ENCODE results near the gene GNAZ. TPM values are rescaled to one million over a fixed set of nuclear protein-coding genes. Genes with fewer than 3 reads are reported as not detected.
"Not testable (repeated sequence)": the region's sequence is repeated elsewhere in the genome, so short reads cannot be mapped to it uniquely, and the experiment has no call there.

GNAZ gene
- 3.0 TPM for total RNA-seq
- 1 to 10 TPM; 3.0 to 4.8 (median 3.8) TPM for polyA plus RNA-seq (ENCODE audit: insufficient read depth in 1 of 8, insufficient read length in 8 of 8, low replicate concordance in 1 of 8)
- long read RNA-seq, donor 1: 0 reads
- long read RNA-seq, donor 2, partial matches to known transcripts: 0 of 1 reads
- long read RNA-seq, donor 2, other reads (novel, unspliced or antisense): 0 of 1 reads
- long read RNA-seq, donor 3, partial matches to known transcripts: 0 of 1 reads
- long read RNA-seq, donor 3, other reads (novel, unspliced or antisense): 0 of 1 reads
- long read RNA-seq, donor 4, partial matches to known transcripts: 0 of 1 reads
- long read RNA-seq, donor 4, other reads (novel, unspliced or antisense): 0 of 1 reads
- long read RNA-seq, donor 5: 0 reads
- long read RNA-seq, donor 6, partial matches to known transcripts: 0 of 2 reads
- long read RNA-seq, donor 6, other reads (novel, unspliced or antisense): 0 of 2 reads
- long read RNA-seq, donor 7, partial matches to known transcripts: 0 of 4 reads
- long read RNA-seq, donor 7, other reads (novel, unspliced or antisense): 0 of 4 reads
- long read RNA-seq, donor 8: 0 reads
- long read RNA-seq, donor 9, partial matches to known transcripts: 0 of 1 reads
- long read RNA-seq, donor 9, other reads (novel, unspliced or antisense): 0 of 1 reads
- long read RNA-seq, donor 10: 0 reads
- long read RNA-seq, donor 11, partial matches to known transcripts: 0 of 2 reads
- long read RNA-seq, donor 11, other reads (novel, unspliced or antisense): 0 of 2 reads

- H3K27me3 ChIP-seq (ENCODE audit: control insufficient read depth, insufficient read depth, low read length): peaks cover 50% of the 10 kb centered on the region
- peaks cover 20% of the 10 kb centered on the region for H3K4me1 ChIP-seq (ENCODE audit: control insufficient read depth, insufficient read depth, low read length)
- under 1% methylated on average over 85 of the region's 87 CpGs for WGBS (ENCODE audit: insufficient coverage)
- peak within 1 kb of the TSS; percentile 52 for H3K4me3 ChIP-seq (ENCODE audit: low read length)
- no peaks in the 10 kb centered on the region for H3K9me3 ChIP-seq (replicated peaks; ENCODE audit: control insufficient read depth, low read depth, low read length)
- DNase-seq: no peak
- no peak within 1 kb of the TSS for H3K27ac ChIP-seq (ENCODE audit: low read length)
- H3K36me3 ChIP-seq (ENCODE audit: control insufficient read depth, insufficient read depth, low read length): no peaks in the 10 kb centered on the region
Measured at GRCh38 chr22:23070418-23071229, at the start of gene GNAZ. TSS of gene GNAZ (plus strand) at chr22:23070519. CDS start at chr22:23095696, 25,177 bp downstream.

DNA sequence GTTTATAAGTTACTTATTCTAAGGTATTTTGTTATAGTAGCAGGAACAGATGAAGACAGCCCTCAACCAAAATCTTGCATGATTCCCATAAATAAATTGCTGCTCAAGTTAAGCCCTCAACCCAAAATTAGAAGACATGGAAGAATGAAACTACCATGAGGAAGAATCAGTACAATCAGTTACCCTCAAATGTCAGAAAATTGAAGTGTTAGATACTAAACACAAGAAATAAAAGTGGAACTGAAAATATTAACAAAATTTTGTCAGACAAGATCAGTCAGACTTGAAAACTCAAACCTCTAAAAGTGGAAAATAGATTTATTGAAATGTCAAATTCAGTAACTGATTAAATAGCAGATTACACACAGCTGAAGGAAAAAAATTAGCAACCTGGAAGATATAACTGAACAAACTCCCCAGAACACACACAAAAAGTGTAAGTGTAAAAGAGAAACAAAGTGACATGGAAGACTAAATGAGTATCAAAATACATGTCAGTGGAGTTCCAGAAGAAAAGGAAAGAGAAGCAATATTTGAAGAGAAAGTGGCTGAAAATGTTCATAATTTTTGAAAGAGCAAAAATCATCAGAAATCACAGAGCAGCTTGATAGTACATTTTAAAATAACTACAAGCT, 49.5 kb upstream of the GNAZ start:
- no peak overlapping the region for H3K4me3 ChIP-seq (ENCODE audit: low read length)
- no peaks in the 10 kb centered on the region for H3K9me3 ChIP-seq (replicated peaks; ENCODE audit: control insufficient read depth, low read depth, low read length)
- H3K4me1 ChIP-seq (ENCODE audit: control insufficient read depth, insufficient read depth, low read length): no peaks in the 10 kb centered on the region
- H3K27me3 ChIP-seq (ENCODE audit: control insufficient read depth, insufficient read depth, low read length): no peaks in the 10 kb centered on the region
- no peak for DNase-seq
- no peaks in the 10 kb centered on the region for H3K36me3 ChIP-seq (ENCODE audit: control insufficient read depth, insufficient read depth, low read length)
- H3K27ac ChIP-seq (ENCODE audit: low read length): no peak overlapping the region

- WGBS (ENCODE audit: insufficient coverage): no CpG with 5 or more reads among the region's 3 CpGs
- H3K4me3 ChIP-seq (ENCODE audit: low read length); H3K4me1 ChIP-seq (ENCODE audit: control insufficient read depth, insufficient read depth, low read length); H3K36me3 ChIP-seq (ENCODE audit: control insufficient read depth, insufficient read depth, low read length); H3K27ac ChIP-seq (ENCODE audit: low read length); H3K27me3 ChIP-seq (ENCODE audit: control insufficient read depth, insufficient read depth, low read length); DNase-seq; H3K9me3 ChIP-seq (replicated peaks; ENCODE audit: control insufficient read depth, low read depth, low read length): not testable (repeated sequence)
Measured at GRCh38 chr22:23021660-23022353, 48.5 kb upstream of the GNAZ start.

DNA sequence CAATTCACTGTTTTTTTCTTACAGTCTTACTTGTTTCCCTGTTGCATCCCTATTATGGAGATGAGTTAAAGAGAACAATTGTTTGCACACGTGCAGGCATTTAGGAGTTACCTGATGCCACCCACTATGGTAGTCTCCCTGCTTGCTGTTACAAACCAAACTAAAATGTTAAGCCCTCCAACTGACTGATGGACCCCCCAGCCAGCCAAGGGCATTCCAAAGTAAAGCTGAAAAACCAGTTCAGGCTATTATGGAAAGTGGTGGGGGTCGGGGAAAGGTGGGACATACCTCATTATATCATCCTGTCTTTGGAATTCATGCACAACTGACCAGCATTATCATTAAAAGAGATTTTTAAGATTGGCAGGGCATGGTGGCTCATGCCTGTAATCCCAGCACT, 47.0 kb upstream of the GNAZ start:
- H3K4me3 ChIP-seq (ENCODE audit: low read length): no peak overlapping the region
- no peak for DNase-seq
- H3K9me3 ChIP-seq (replicated peaks; ENCODE audit: control insufficient read depth, low read depth, low read length): no peaks in the 10 kb centered on the region
- no peak overlapping the region for H3K27ac ChIP-seq (ENCODE audit: low read length)
- H3K4me1 ChIP-seq (ENCODE audit: control insufficient read depth, insufficient read depth, low read length): no peaks in the 10 kb centered on the region
- no peaks in the 10 kb centered on the region for H3K27me3 ChIP-seq (ENCODE audit: control insufficient read depth, insufficient read depth, low read length)
- no peaks in the 10 kb centered on the region for H3K36me3 ChIP-seq (ENCODE audit: control insufficient read depth, insufficient read depth, low read length)
- no CpG with 5 or more reads among the region's 2 CpGs for WGBS (ENCODE audit: insufficient coverage)

DNA sequence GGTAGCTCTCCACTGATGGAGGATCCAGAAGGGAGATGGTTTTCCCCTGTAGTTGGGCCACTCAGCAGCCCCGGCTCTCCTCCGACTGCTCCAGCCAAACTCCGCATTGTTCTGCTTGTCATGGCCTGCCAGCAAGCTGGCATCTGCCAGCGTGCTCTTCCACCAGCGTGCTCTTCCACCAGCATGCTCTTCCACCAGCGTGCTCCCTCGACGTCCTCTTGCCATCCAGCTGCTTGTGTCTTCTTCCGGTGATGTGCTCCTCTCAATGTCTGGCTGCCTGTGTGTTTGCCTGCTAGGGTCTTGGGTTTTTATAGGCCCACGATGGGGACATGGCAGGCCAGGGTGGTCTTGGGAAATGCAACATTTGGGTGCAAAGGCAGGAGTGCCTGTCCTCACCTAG, 43.5 kb upstream of the GNAZ start:
- DNase-seq: no peak
- Histone ChIP-seq H3K27ac (ENCODE audit: low read length) (no peak overlapping the region), H3K4me3 (ENCODE audit: low read length) (no peak overlapping the region), H3K27me3 (ENCODE audit: control insufficient read depth, insufficient read depth, low read length) (no peaks in the 10 kb centered on the region), H3K4me1 (ENCODE audit: control insufficient read depth, insufficient read depth, low read length) (no peaks in the 10 kb centered on the region), H3K9me3 (replicated peaks; ENCODE audit: control insufficient read depth, low read depth, low read length) (no peaks in the 10 kb centered on the region), H3K36me3 (ENCODE audit: control insufficient read depth, insufficient read depth, low read length) (no peaks in the 10 kb centered on the region)
- WGBS (ENCODE audit: insufficient coverage): 93% methylated on average over 9 of the region's 10 CpGs

DNA sequence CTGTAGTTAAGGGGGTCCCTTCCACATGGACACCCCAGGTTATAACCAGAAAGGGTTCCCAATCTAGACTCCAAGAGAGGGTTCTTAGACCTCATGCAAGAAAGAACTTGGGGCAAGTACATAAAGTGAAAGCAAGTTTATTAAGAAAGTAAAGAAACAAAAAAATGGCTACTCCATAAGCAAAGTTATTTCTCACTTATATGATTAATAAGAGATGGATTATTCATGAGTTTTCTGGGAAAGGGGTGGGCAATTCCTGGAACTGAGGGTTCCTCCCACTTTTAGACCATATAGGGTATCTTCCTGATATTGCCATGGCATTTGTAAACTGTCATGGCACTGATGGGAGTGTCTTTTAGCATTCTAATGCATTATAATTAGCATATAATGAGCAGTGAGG, 42.5 kb upstream of the GNAZ start:
- not testable (repeated sequence) for H3K27ac ChIP-seq (ENCODE audit: low read length); H3K9me3 ChIP-seq (replicated peaks; ENCODE audit: control insufficient read depth, low read depth, low read length); H3K27me3 ChIP-seq (ENCODE audit: control insufficient read depth, insufficient read depth, low read length); H3K36me3 ChIP-seq (ENCODE audit: control insufficient read depth, insufficient read depth, low read length); DNase-seq; H3K4me1 ChIP-seq (ENCODE audit: control insufficient read depth, insufficient read depth, low read length); H3K4me3 ChIP-seq (ENCODE audit: low read length)

GRCh38 chr22:23029521-23030228, 40.6 kb upstream of the GNAZ start:
- 27% methylated on average over 2 of the region's 9 CpGs for WGBS (ENCODE audit: insufficient coverage)
- Histone ChIP-seq H3K4me1 (ENCODE audit: control insufficient read depth, insufficient read depth, low read length) (no peaks in the 10 kb centered on the region), H3K4me3 (ENCODE audit: low read length) (no peak overlapping the region), H3K9me3 (replicated peaks; ENCODE audit: control insufficient read depth, low read depth, low read length) (no peaks in the 10 kb centered on the region), H3K36me3 (ENCODE audit: control insufficient read depth, insufficient read depth, low read length) (no peaks in the 10 kb centered on the region), H3K27ac (ENCODE audit: low read length) (no peak overlapping the region), H3K27me3 (ENCODE audit: control insufficient read depth, insufficient read depth, low read length) (peaks cover 4% of the 10 kb centered on the region)
- DNase-seq: no peak

DNA sequence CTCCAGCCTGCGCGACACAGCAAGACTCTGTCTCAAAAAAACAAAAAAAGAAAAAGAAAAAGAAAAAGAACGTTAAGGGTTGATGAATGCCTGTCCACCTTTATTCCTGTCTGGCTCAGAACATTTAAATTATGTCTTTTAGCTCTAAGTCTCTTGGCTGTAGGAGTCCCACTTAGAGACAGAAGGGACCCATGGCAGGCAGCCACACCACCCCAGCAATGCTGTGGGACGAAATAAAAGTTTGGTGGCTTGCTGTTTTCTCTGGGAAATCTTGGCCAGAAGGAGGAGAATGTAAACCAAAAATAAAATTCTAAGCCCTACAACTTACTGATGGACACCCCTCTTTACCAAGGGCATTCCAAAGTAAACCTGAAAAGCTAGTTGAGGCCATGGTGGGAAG, 38.9 kb upstream of the GNAZ start:
- no peak for DNase-seq
- WGBS (ENCODE audit: insufficient coverage): no CpG with 5 or more reads among the region's 4 CpGs
- Histone ChIP-seq H3K27ac (ENCODE audit: low read length) (no peak overlapping the region), H3K27me3 (ENCODE audit: control insufficient read depth, insufficient read depth, low read length) (peaks cover 4% of the 10 kb centered on the region), H3K36me3 (ENCODE audit: control insufficient read depth, insufficient read depth, low read length) (no peaks in the 10 kb centered on the region), H3K4me3 (ENCODE audit: low read length) (no peak overlapping the region), H3K4me1 (ENCODE audit: control insufficient read depth, insufficient read depth, low read length) (no peaks in the 10 kb centered on the region), H3K9me3 (replicated peaks; ENCODE audit: control insufficient read depth, low read depth, low read length) (no peaks in the 10 kb centered on the region)

- Histone ChIP-seq H3K4me1 (ENCODE audit: control insufficient read depth, insufficient read depth, low read length) (no peaks in the 10 kb centered on the region), H3K4me3 (ENCODE audit: low read length) (no peak overlapping the region), H3K36me3 (ENCODE audit: control insufficient read depth, insufficient read depth, low read length) (no peaks in the 10 kb centered on the region), H3K27ac (ENCODE audit: low read length) (no peak overlapping the region), H3K9me3 (replicated peaks; ENCODE audit: control insufficient read depth, low read depth, low read length) (no peaks in the 10 kb centered on the region), H3K27me3 (ENCODE audit: control insufficient read depth, insufficient read depth, low read length) (peaks cover 4% of the 10 kb centered on the region)
- no CpG with 5 or more reads among the region's 1 CpG for WGBS (ENCODE audit: insufficient coverage)
- DNase-seq: no peak
Measured at GRCh38 chr22:23031786-23032185, 38.5 kb upstream of the GNAZ start.
